GM21723 (cell line): ENCODE data around the gene SCN3A.

Source experiments
- ATAC-seq: cut with Tn5 transposase; IDR thresholded peaks from one replicate; pipeline ENCODE4 v1.9.1; 2021; ENCODE audit warnings: mild to moderate bottlenecking, moderate library complexity; ENCODE audit not compliant: unreplicated experiment

The SCN3A gene

DNA sequence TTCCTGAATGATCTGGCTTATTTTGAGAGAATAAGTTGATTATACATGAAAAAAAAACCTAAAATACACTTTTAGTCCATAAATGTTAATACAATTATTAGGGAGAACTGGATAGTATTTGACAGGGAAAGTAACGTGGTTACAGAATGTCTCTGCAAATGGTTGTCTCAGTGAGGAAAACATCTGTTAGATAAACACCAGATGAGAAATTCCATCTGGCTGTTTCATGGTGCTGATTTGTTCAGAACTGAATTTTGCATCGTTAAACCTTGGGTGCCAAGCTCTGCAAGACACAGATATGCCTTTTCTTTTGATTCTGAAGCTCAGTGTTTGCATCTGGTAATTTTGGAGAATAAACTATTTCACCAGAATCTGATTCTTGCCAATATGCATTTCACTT lies 90.4 kb downstream of the SCN3A start:
- ATAC-seq = no peak

DNA sequence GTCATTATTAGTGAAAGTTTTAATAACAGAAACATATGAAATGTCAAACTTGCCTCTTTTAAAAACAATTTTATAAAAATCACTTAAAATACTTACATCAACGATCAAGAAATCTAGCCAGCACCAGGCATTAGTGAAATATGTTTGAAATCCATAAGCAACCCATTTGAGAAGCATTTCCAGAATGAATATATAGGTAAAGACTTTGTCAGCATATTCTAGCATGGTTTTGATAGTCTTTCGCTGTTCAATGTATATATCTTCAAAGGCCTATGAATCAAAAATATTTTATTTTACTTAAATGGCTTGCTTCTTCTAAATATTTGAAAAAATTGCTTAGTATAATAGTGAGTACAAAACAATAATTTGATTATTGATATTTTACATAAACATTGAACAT lies 91.1 kb downstream of the SCN3A start:
- no peak for ATAC-seq

DNA sequence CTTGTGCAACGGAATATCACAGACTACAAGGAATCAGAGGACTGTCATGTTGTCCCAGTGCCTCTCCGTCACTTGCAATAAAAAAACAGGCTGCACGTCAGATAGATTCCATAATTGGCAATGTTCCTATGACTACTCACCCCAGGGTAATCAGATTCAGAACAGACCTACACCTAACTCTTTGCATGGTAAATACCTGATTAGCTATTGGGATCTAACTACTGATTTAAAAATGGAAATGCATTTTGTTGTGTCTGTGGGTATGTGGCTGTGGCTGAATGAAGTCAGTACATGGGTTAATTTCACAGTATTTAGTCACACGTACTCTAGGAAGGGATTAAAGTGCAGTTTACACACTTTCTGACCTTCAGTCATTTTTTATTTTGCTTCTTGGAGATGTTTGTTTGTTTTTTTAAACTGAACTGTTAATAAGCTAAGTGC lies 91.7 kb downstream of the SCN3A start:
- ATAC-seq = no peak

DNA sequence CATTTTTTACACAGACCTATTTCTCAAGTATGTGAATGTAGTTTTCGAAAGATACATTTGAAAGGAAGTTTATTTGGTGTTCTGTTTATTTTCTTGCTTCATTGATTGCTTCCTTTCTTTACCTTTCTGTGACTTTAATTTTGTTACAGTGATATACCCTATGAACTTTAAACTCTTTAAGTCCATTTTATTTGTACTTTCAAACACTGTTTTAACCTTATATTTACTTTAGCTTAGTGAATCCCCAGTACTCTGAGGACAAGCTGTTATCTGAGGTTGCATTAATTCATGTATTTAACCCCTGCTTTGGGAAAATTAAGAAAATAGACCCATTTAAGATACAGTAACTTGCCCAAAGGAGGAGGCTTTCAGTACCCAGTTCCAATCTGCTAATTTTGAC lies 93.5 kb downstream of the SCN3A start:
- no peak for ATAC-seq

DNA sequence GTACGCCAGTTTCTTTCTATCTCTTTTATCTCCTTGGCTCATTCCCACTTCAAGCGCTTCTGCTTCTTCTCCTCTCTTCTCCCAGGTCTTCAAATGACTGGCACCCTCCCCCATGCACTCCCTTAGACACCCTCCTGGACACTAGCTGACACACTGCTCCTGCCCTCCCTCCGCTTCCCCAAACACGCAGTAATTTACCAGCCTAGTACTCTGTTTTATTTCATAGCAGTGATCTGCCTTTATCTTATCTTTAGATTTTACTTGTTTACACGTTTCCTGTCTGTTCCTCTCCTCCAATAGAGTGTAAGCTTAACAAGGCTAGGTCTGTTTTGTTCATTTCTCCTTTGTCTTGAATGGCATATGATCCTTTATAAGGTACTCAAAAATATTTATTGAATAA lies 93.9 kb downstream of the SCN3A start:
- no peak for ATAC-seq

DNA sequence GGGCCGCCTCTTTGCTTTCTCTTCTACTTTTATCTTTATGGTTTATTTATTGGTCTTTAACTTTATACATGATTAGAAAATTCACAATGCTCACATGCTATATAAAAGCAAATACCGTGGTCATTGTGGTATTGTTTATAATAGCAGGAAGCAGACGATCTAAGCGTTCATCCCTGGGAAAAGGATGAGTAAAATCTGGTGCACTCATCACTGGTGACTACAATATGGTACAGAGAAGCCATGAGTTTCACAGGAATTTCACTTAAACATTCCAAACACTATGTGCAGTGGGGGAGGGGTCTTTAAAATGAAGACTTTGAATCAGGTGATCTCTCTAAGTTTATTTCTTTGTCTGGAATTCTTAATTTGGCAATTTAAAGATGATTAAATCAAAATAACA lies 97.9 kb downstream of the SCN3A start:
- no peak for ATAC-seq

DNA sequence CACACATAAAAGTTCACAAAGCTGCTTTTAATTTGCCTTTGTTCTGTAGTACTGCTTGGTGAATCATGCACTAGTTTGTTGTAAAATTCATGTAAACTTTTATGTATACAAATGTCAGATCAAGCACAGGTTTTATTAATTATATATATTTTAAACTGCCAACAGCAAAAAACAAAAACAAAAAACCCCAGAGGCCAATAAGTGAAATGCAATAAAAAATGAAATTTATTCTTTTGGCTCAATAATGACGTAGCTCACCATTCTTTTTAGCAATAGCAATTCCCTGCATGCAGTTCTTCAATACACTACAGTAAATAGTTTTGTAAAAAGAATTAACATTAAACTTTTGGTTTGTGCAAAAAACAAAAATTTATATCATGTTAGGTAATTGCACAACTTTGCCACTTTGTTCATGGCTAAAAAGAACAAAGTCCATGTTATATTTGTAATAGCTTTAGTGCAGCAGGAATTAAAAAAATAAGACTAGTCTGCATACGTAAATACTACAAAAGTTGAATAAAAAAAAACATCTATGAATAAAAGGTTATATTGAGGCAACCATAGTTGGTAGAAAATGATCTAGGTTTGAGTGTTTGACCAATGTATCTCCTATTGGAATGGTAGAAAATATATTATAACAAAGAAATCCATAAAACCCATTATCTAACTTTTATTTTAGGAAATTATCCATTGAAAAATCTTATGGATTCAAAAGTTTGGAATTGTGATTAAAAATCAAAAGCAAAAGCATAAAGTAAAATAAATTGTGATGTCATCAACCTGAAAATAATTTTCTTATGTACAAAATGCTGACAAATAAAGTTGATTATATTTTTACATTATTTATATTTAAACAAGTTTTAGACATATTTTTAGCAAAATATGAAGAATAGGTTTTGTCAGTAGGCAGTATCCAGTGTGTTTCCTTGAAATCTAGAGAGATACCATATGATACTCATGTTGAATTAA lies 115.6 kb downstream of the SCN3A start:
- ATAC-seq = no peak

DNA sequence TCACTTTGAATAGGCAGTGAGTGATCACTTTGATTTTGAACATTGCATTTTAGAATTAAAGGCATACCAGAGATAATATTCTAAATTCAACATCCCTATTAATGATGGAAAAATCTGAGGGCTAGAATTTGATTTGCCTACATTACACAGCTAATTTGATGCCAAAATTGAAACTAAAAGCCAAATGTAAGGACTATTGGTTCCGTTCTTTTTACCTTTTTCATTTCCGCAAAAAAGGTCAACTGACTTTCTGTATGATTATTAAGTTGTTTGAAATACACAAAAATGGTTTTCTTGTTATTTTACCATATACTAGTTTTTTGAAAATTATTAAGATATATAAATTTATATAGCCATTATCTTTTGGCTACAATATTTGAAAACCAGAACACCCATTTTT lies 117.5 kb downstream of the SCN3A start:
- no peak for ATAC-seq

DNA sequence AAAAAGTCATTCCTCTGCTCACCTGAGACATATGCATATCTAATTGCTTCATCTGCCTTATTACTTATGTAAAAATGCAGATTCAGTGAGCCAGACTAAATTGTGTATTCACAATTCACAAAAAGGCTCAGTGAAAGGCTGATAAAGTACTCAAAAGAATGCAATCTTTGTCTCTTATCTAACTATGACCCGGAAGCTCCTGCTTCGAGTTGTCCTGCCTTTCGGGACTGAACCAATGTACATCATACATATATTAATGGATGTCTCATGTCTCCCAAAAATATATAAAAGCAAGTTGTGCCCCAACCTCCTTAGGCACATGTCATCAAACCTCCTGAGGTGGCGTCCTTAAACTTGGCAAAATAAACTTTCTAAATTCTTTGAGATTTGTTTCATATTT lies 120.5 kb downstream of the SCN3A start:
- ATAC-seq = no peak

DNA sequence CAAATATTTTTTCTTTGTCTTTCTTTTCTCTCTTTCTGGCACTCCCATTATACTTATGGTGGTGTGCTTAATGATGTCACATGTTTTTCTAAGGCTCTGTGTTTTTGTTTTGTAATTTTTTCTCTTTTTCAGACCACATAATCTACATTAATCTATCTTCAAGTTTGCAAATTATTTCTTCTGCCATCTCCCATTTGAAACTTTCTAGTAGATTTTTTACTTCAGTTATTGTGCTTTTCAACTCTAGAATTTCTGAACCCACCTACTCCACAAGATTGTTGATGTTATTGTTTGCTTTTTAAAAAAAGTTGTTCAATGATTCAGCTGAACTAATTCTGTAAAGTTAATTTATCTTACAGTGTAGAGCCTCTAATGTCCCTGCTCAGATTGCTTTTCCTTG lies 121.4 kb downstream of the SCN3A start:
- no peak for ATAC-seq

DNA sequence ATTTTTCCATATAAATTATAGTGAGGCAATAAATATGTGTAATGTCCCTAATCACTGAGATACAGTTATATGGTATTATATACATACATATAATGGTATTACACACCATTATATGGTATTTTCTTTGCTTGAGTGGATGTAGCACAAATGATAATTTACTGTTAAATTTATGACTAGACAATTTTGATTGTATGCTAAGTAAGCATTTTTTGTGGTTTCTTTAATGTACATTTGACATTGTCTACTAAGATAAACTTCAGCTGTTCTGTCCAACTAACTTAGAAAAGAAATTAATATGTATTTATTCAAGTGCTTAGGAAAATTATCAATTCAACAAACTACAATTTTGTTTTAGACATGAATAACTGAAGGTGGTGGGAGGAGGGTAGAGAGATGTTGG lies 122.6 kb downstream of the SCN3A start:
- no peak for ATAC-seq

DNA sequence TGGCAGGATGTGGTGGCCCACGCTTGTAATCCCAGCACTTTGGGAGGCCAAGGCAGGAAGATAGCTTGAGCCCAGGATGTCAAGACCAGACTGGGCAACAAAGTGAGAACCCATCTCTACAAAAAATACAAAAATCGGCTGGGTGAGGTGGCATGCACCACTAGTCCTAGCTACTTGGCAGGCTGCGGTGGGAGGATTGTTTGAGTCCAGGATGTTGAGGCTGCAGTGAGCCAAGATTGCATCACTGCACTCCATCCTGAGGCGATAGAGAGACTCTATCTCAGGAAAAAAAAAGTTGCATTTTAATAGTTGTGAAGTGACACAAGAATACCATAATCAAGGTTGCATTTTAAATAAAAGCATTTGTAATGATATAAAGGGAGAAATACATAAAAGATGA lies 124.4 kb downstream of the SCN3A start:
- ATAC-seq = no peak

DNA sequence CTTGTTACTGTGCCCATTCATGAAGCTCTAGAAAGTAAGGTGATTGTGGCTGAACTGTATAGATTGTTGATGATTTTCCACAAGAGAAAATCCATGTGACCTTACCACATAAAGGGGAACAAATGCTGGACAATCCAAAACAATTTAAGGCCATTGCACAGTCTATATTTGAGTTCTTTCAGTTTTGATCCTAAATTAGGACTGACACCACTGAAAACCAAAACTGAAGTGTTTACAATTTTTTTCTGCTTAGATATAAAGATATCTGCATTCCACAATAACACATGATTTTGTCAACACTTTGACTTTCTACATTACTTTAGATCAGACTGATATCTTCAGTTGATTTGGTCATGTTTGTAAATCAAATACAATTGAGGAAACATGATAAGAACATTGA lies 124.9 kb downstream of the SCN3A start:
- ATAC-seq = no peak

DNA sequence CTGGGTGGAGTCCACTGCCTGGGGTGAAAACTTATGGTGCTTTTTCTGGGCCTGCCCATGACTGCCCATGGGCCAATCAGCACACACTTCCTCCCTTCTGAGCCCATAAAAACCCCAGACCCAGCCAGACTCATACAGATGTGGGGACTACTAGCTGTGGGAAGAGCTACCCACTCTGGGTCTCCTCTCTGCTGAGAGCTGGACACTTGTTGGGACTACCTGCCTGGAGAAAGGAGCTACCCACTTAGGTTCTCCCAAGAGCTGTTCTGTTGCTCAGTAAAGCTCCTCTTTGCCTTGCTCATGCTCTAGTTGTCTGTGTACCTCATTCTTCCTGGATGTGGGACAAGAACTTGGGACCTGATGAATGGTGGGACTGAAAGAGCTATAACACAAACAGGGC lies 129.0 kb downstream of the SCN3A start:
- no peak for ATAC-seq

DNA sequence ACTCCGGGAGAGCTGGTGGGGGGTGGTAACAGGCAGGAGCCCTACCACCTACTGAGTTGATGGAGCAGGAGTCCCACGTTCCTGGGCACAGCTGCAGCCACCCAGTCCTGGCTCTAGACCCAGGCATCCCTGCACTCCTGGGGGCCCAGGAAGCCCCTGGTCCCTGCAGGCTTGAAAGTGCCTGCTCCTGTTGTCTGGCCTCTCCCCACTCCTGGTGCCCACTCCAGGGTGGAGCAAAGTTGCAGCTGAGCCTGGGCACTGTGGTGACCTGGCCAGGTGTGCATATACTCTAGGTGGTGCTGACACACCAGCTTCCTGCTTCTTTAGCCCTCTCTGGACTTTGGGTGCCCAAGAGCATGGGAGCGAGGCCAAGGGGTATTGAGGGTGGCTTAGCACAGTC lies 129.5 kb downstream of the SCN3A start:
- no peak for ATAC-seq

DNA sequence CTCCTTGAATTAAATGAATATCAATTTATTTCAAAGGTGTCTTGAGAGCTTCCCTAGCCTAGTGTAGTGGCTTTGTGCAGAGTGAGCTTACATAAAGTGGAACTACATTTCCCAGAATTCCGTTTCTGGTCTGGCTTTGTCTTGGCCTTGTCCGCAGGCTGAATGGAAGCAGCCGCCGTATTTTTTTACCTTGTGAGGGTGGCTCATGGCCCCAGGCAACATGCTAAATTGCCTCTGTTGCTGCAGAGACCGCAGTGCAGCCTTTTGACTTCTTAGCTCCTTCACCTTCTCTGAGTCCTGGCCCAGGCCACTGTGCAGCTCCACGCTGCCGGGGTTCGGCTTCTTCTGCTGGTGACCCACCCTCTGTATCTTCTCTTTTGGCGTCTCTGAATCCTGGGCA lies 133.8 kb downstream of the SCN3A start:
- no peak for ATAC-seq

DNA sequence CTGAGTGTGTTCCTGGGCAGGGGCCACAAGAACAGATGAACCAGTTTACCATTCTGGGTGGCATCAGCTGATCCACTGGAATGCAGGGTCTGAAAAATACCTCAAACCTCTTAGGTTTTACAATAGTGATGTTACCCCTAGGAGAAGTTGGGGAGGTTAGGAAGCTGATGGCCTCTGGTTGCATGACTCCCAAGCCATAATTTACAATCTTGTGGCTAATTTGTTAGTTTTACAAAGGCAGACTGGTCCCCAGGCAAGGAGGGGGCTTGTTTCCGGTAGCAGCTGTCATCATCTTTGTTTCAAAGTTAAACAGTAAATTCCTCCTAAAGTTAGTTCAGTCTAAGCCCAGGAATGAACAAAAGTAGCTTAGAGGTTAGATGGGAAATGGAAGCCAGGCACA lies 134.7 kb downstream of the SCN3A start:
- no peak for ATAC-seq

DNA sequence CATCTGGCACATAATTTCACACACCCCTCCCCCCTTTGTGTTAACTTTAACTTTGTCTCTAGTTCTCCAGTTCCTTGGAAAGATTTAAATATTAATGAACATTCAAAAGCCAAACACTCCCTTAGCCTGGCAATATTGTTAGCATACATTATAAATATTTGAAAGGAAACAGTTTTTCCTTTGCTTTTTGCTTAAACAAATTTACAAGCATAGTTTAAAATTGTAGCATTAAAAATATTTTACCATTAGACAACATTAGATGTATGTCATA lies 135.4 kb downstream of the SCN3A start:
- no peak for ATAC-seq

DNA sequence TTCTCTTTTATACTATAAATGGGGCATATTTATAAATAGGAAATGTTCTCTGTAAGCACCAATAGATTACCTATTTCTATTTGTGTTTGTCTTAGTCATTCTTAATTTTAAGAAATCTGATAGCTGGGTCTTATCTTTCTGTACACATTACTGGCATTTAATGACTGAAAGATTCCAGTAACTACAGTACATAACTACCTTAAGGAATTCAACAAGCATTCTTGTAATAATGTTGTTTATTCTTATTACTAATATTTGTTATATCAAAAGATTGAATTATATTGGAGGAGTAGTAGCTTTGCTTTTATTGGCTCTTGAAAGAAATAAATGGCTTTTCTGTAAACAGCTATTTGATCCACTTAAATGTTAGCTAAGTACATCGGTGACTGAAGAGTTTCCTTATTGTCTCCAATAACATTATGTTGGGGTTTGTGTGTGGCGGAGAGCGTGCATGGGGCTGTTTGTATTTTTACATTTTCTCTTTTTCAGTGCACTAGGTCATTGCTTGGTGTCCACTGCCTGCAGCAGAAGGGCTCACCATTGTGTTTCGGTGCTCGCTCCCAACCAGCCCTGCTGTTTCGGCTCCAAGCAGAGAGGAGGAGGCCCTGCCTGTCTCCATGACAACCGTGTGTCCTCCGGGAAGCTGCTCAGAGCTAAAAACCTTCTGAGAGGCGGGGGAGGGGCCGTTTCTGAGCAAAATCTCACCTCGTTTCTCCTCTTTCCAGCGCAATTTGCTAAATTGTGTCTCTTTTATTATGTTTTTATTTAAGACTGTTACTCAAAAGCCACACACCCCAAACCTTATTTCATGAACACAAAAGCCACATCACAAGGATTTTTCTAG lies 136.0 kb downstream of the SCN3A start:
- no peak for ATAC-seq

DNA sequence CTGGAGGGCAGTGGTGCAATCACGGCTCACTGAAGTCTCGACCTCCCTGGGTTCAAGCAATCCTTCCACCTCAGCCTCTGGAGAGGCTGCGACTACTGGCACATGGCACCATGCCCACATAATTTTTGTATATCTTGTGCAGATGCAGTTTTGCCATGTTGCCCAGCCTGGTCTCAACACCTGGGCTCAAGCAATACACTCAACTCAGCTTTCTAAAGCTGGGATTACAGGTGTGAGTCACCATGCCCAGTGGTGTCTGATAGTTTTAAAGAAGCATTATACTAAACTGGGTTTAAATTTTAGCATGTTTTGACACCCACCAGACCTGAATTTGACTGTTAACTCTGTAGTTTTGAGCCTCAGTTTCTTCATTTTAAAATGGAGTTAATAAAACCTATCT lies 139.1 kb downstream of the SCN3A start:
- no peak for ATAC-seq

DNA sequence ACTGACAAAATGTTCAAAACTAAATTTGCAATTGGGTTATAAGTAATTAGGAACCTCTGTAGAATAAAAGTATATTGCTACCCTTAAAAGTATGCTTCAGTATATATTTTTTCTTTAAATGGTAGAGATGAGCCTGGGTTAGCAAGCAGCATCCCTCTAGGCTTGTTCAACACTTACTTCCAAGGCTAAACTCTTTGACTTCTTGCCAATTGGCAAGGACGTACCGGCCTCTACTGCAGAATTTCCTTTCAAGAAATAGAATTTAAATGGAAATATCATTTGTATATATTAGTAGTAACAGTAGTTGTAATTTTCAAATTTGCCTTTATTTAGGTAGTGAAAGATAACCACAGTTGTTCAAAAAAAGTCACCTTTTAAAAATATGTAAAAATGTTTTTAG lies 143.4 kb downstream of the SCN3A start:
- no peak for ATAC-seq
